Upper lobe of right lung (tissue), 1 donor: ENCODE results near the gene PLCL2. TPM values are rescaled to one million over a fixed set of nuclear protein-coding genes. Genes with fewer than 3 reads are reported as not detected.

Source experiments
- ATAC-seq: fragments of 200-7000 bp; cut with Tn5 transposase; one replicate; pipeline ENCODE4 v1.9.1; 2020; ENCODE audit warnings: mild to moderate bottlenecking, moderate library complexity
- DNase-seq: peaks from one replicate; pipeline ENCODE4 v3.0.0-alpha.2; 2020
- H3K27ac ChIP-seq: fragments of 200-600 bp; one replicate; pipeline ENCODE4 v1.8.0; 2022
- H3K27me3 ChIP-seq: fragments of 200-600 bp; one replicate; pipeline ENCODE4 v1.8.0; 2022; ENCODE audit warnings: mild to moderate bottlenecking
- H3K36me3 ChIP-seq: fragments of 200-600 bp; one replicate; pipeline ENCODE4 v1.8.0; 2022
- H3K4me1 ChIP-seq: fragments of 200-600 bp; one replicate; pipeline ENCODE4 v1.8.0; 2022
- H3K4me3 ChIP-seq: fragments of 200-600 bp; one replicate; pipeline ENCODE4 v1.8.0; 2022; ENCODE audit warnings: mild to moderate bottlenecking
- H3K9me3 ChIP-seq: fragments of 200-600 bp; one replicate; pipeline ENCODE4 v1.8.0; 2022
- CTCF ChIP-seq: fragments of 200-600 bp; IDR thresholded peaks from one replicate; pipeline ENCODE4 v1.8.0; 2022; ENCODE audit warnings: antibody characterized with exemption
- intact Hi-C: fragments of 100-400 bp; cut with DNase I; formaldehyde crosslinking; loops from one replicate; pipeline ENCODE4 v1.11.0; 2022
- total RNA-seq: library from RNA; stranded (reverse); fragmentation: NEBNext Ultra II Directional; extraction: Animal tissue kit (Norgen Biotek cat#: 25700); gene quantifications from one replicate; pipeline ENCODE4 v1.2.1, GENCODE V29; 2021
- donor health status: DM: no; HTN: yes; CAD: no; lungs with severe emphysema.

PLCL2 gene
- total RNA-seq, 1 donor from 2014 or later, result 9.1 TPM

- TF ChIP-seq CTCF, result no peak
- ATAC-seq, result no peak
- Histone ChIP-seq H3K9me3 (no peaks in the 10 kb centered on the region), H3K4me1 (peaks cover 5% of the 10 kb centered on the region), H3K27ac (no peak overlapping the region), H3K27me3 (no peaks in the 10 kb centered on the region), H3K36me3 (no peaks in the 10 kb centered on the region), H3K4me3 (no peak overlapping the region)
- no peak for DNase-seq
- intact Hi-C loops, result no loop called here
Measured at GRCh38 chr3:17007284-17007683, 122.5 kb downstream of the PLCL2 start.

GRCh38 chr3:17009826-17010225 is 125.1 kb downstream of the PLCL2 start:
- Histone ChIP-seq H3K4me3 (no peak overlapping the region), H3K36me3 (no peaks in the 10 kb centered on the region), H3K9me3 (no peaks in the 10 kb centered on the region), H3K27me3 (no peaks in the 10 kb centered on the region), H3K27ac (no peak overlapping the region), H3K4me1 (peaks cover 5% of the 10 kb centered on the region)
- DNase-seq (no peak), ATAC-seq (no peak)
- no peak for TF ChIP-seq CTCF
- intact Hi-C loops, result no loop called here

- no peak overlapping the region for H3K4me3 ChIP-seq
- intact Hi-C loops, result no loop called here
Measured at GRCh38 chr3:17011728-17012338, 127.1 kb downstream of the PLCL2 start.

GRCh38 chr3:17013050-17013449 is 128.3 kb downstream of the PLCL2 start:
- Histone ChIP-seq H3K9me3 (no peaks in the 10 kb centered on the region), H3K27ac (no peak overlapping the region), H3K4me1 (no peaks in the 10 kb centered on the region), H3K4me3 (no peak overlapping the region), H3K27me3 (no peaks in the 10 kb centered on the region), H3K36me3 (no peaks in the 10 kb centered on the region)
- DNase-seq (no peak), ATAC-seq (no peak)
- intact Hi-C loops, result no loop called here
- no peak for TF ChIP-seq CTCF

More at GRCh38 chr3:17011728-17012338, 127.1 kb downstream of the PLCL2 start:
- H3K27me3 ChIP-seq, result no peaks in the 10 kb centered on the region
- peak; percentile 19 for ATAC-seq
- H3K9me3 ChIP-seq, result no peaks in the 10 kb centered on the region
- no peaks in the 10 kb centered on the region for H3K36me3 ChIP-seq
- H3K27ac ChIP-seq, result no peak overlapping the region
- H3K4me1 ChIP-seq, result no peaks in the 10 kb centered on the region
- DNase-seq, result no peak
- no peak for TF ChIP-seq CTCF

GRCh38 chr3:17013571-17013970 is 128.8 kb downstream of the PLCL2 start:
- no peak for DNase-seq
- Histone ChIP-seq H3K27me3 (no peaks in the 10 kb centered on the region), H3K4me3 (no peak overlapping the region), H3K9me3 (no peaks in the 10 kb centered on the region), H3K27ac (no peak overlapping the region), H3K4me1 (no peaks in the 10 kb centered on the region), H3K36me3 (no peaks in the 10 kb centered on the region)
- intact Hi-C loops, result no loop called here
- no peak for ATAC-seq
- TF ChIP-seq CTCF, result no peak

GRCh38 chr3:17014284-17014683 is 129.5 kb downstream of the PLCL2 start:
- no peak for DNase-seq
- H3K9me3 ChIP-seq, result no peaks in the 10 kb centered on the region
- H3K27ac ChIP-seq, result no peak overlapping the region

More at GRCh38 chr3:17014284-17014683, 129.5 kb downstream of the PLCL2 start:
- H3K4me3 ChIP-seq, result no peak overlapping the region
- intact Hi-C loops, result no loop called here
- H3K27me3 ChIP-seq, result no peaks in the 10 kb centered on the region
- ATAC-seq, result no peak
- H3K36me3 ChIP-seq, result no peaks in the 10 kb centered on the region
- no peak for TF ChIP-seq CTCF
- no peaks in the 10 kb centered on the region for H3K4me1 ChIP-seq
